ENCODE data around the gene TSPAN18.

- TF ChIP-seq ELK4 (IDR thresholded peaks at IDR 0.05; ENCODE audit: borderline replicate concordance, low read depth, low read length) (no peak), ZNF555 (tag by site-specific recombination; conservative IDR thresholded peaks at IDR 0.05) (no peak), REPIN1 (tag by site-specific recombination; IDR thresholded peaks at IDR 0.05; ENCODE audit: low read depth) (no peak), ATF2 (tag by site-specific recombination; IDR thresholded peaks at IDR 0.05; ENCODE audit: low read depth) (no peak), ZNF501 (tag by site-specific recombination; IDR thresholded peaks at IDR 0.05) (no peak), PRDM10 (tag by site-specific recombination; IDR thresholded peaks at IDR 0.05) (no peak), ZNF548 (tag by site-specific recombination; IDR thresholded peaks at IDR 0.05) (no peak)
Measured at GRCh38 chr11:44963136-44963535, 236.4 kb downstream of the TSPAN18 start.
